Stimulated activated CD4-positive, alpha-beta T cell treated with anti-CD3 and anti-CD28 coated beads, Interleukin-1b, Interleukin-23, amount 100 ng/mL, for 1 hour (primary cell): ENCODE results near the gene POU5F1.
"Not testable (repeated sequence)": the region's sequence is repeated elsewhere in the genome, so short reads cannot be mapped to it uniquely, and the experiment has no call there.

Source experiments
- DNase-seq, 2 donors: peaks; one replicate each; pipeline ENCODE4 v3.0.0-alpha.2; 2020; ENCODE audit warnings: low read depth in 2 of 2

POU5F1 gene

GRCh38 chr6:31170600-31170881, at the start of gene POU5F1:
Gene POU5F1, minus strand, starts transcription at chr6:31170682. Its CDS starts 62 bp downstream, at chr6:31170620.
- DNase-seq: no peak

GRCh38 chr6:31216208-31216898, 45.9 kb upstream of the POU5F1 start:
- no peak for DNase-seq

GRCh38 chr6:31215216-31215615, 44.7 kb upstream of the POU5F1 start:
- not testable (repeated sequence) for DNase-seq

GRCh38 chr6:31214516-31214915, 44.0 kb upstream of the POU5F1 start:
- no peak for DNase-seq

- no peak for DNase-seq
Measured at GRCh38 chr6:31210741-31211532, 40.5 kb upstream of the POU5F1 start.

GRCh38 chr6:31210123-31210522, 39.6 kb upstream of the POU5F1 start:
- DNase-seq: no peak

GRCh38 chr6:31209137-31209536, 38.7 kb upstream of the POU5F1 start:
- no peak for DNase-seq

- DNase-seq: no peak
Measured at GRCh38 chr6:31208506-31208905, 38.0 kb upstream of the POU5F1 start.

GRCh38 chr6:31205638-31206037, 35.2 kb upstream of the POU5F1 start:
- no peak for DNase-seq

GRCh38 chr6:31204751-31205145, 34.3 kb upstream of the POU5F1 start:
- DNase-seq: no peak

- DNase-seq: no peak
Measured at GRCh38 chr6:31203345-31203979, 33.0 kb upstream of the POU5F1 start.

GRCh38 chr6:31202259-31203166, 32.0 kb upstream of the POU5F1 start:
- no peak for DNase-seq

GRCh38 chr6:31199105-31199452, 28.6 kb upstream of the POU5F1 start:
- DNase-seq: not testable (repeated sequence)

GRCh38 chr6:31197559-31198305, 27.2 kb upstream of the POU5F1 start:
- peak; percentile 78 to 90 for DNase-seq

- DNase-seq: not testable (repeated sequence)
Measured at GRCh38 chr6:31196251-31197022, 26.0 kb upstream of the POU5F1 start.

GRCh38 chr6:31195308-31195979, 25.0 kb upstream of the POU5F1 start:
- DNase-seq: not testable (repeated sequence)

- DNase-seq: no peak
Measured at GRCh38 chr6:31194061-31194834, 23.8 kb upstream of the POU5F1 start.

- no peak for DNase-seq
Measured at GRCh38 chr6:31193206-31193605, 22.7 kb upstream of the POU5F1 start.
